ENCODE data around the gene FHOD3. TPM values are rescaled to one million over a fixed set of nuclear protein-coding genes. Genes with fewer than 3 reads are reported as not detected.

FHOD3 gene
- total RNA-seq, 1 experiment from 2014 or later: 22.7 TPM

DNA sequence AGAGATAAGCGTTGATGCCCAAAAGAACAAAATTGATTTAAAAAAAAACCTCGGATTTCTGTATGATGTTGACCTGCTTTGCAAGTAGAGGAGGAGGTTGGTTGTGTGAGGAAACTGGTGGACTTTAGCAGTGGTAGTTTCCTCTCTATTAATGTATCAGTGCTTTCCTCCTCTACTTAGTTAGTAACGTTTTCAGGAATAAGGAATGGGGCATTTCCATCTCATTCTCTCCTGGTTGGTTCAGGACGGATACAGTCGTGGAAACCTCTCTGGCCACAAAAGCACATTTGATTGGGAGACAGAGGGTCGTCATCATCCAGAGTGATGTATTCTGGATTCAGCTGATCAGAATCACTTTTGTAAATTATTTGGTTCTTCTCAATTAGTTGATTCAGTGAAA is 1.5 kb downstream of the FHOD3 start:
- POLR2A ChIA-PET: interaction anchor here (0.7 kb wide), 1 partner anchor 53 kb away, joined by 3 read pairs; no protein-coding TSS in a partner anchor
- Histone ChIP-seq H3K4me1 (ENCODE audit: control insufficient read depth, insufficient read depth, low read length) (peaks cover 27% of the 10 kb centered on the region), H3K27me3 (ENCODE audit: control insufficient read depth, insufficient read depth, low read length) (no peaks in the 10 kb centered on the region), H3K4me3 (ENCODE audit: low read depth in 2 of 2, low read length in 2 of 2) (peak overlapping the region; percentile 60 to 63; a peak in 3 of 4 replicates), H3K27ac (ENCODE audit: low read length) (peak overlapping the region; percentile 39; the same call in 1 of the 2 replicates), H3K36me3 (ENCODE audit: control insufficient read depth, insufficient read depth, low read length) (no peaks in the 10 kb centered on the region), H3K9me3 (ENCODE audit: control insufficient read depth, insufficient read depth, low read depth, low read length) (no peaks in the 10 kb centered on the region)
- ATAC-seq: no peak
- DNase-seq (ENCODE audit: low read depth, low spot score): no peak
- BruUV-seq (replicated peaks): TSS peak; percentile 37
- in situ Hi-C loops (cut with HindIII; ENCODE audit: low pct_unique_long_range_greater_than_20kb, low sequenced_read_pairs) (no loop called here), intact Hi-C loops (cut with micrococcal nuclease; ENCODE audit: unreplicated experiment) (loop anchor here (5.0 kb wide), 1 partner anchor 113 kb away; no protein-coding TSS in a partner anchor)
- TF ChIP-seq POLR2AphosphoS5 (IDR thresholded peaks at IDR 0.05; ENCODE audit: low read depth, low read length) (no peak), TCF7L2 (IDR thresholded peaks at IDR 0.05; ENCODE audit: low read depth, low read length) (no peak)
- CTCF ChIA-PET: no interaction called here

DNA sequence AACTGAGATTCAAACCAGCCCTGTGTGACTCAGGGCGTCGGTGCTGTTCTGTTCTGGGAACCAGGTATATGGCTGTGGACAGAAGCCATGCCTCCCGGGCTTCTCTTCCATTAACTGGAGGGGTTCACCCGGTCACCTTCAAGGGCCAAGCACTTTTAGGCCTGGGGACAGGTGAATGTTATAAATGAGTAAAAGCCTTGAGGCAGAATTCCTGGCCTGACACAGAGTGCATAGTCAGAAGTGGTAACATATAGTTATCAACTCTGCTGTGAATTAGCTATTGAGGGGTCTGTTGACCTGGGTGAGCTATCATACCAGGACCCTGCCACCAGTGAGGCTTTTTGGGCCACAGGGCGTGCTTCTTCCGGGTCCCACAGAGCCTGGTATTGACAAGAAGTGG is 2.7 kb downstream of the FHOD3 start:
- Histone ChIP-seq H3K4me3 (ENCODE audit: low read depth in 2 of 2, low read length in 2 of 2) (no peak overlapping the region), H3K4me1 (ENCODE audit: control insufficient read depth, insufficient read depth, low read length) (peaks cover 35% of the 10 kb centered on the region), H3K9me3 (ENCODE audit: control insufficient read depth, insufficient read depth, low read depth, low read length) (no peaks in the 10 kb centered on the region), H3K36me3 (ENCODE audit: control insufficient read depth, insufficient read depth, low read length) (no peaks in the 10 kb centered on the region), H3K27me3 (ENCODE audit: control insufficient read depth, insufficient read depth, low read length) (no peaks in the 10 kb centered on the region), H3K27ac (ENCODE audit: low read length) (peak overlapping the region; percentile 29; the same call in 1 of the 2 replicates)
- no peak for DNase-seq (ENCODE audit: low read depth, low spot score)
- ChIA-PET POLR2A (no interaction called here), CTCF (no interaction called here)
- TF ChIP-seq TCF7L2 (IDR thresholded peaks at IDR 0.05; ENCODE audit: low read depth, low read length) (no peak), SIN3A (IDR thresholded peaks at IDR 0.05; ENCODE audit: borderline replicate concordance, insufficient read depth, low read depth, low read length) (no peak), POLR2AphosphoS5 (IDR thresholded peaks at IDR 0.05; ENCODE audit: low read depth, low read length) (no peak)
- TF ChIP-seq, protein P1, sequence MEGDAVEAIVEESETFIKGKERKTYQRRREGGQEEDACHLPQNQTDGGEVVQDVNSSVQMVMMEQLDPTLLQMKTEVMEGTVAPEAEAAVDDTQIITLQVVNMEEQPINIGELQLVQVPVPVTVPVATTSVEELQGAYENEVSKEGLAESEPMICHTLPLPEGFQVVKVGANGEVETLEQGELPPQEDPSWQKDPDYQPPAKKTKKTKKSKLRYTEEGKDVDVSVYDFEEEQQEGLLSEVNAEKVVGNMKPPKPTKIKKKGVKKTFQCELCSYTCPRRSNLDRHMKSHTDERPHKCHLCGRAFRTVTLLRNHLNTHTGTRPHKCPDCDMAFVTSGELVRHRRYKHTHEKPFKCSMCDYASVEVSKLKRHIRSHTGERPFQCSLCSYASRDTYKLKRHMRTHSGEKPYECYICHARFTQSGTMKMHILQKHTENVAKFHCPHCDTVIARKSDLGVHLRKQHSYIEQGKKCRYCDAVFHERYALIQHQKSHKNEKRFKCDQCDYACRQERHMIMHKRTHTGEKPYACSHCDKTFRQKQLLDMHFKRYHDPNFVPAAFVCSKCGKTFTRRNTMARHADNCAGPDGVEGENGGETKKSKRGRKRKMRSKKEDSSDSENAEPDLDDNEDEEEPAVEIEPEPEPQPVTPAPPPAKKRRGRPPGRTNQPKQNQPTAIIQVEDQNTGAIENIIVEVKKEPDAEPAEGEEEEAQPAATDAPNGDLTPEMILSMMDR (IDR thresholded peaks at IDR 0.05): no peak
- TF ChIP-seq, protein P2, sequence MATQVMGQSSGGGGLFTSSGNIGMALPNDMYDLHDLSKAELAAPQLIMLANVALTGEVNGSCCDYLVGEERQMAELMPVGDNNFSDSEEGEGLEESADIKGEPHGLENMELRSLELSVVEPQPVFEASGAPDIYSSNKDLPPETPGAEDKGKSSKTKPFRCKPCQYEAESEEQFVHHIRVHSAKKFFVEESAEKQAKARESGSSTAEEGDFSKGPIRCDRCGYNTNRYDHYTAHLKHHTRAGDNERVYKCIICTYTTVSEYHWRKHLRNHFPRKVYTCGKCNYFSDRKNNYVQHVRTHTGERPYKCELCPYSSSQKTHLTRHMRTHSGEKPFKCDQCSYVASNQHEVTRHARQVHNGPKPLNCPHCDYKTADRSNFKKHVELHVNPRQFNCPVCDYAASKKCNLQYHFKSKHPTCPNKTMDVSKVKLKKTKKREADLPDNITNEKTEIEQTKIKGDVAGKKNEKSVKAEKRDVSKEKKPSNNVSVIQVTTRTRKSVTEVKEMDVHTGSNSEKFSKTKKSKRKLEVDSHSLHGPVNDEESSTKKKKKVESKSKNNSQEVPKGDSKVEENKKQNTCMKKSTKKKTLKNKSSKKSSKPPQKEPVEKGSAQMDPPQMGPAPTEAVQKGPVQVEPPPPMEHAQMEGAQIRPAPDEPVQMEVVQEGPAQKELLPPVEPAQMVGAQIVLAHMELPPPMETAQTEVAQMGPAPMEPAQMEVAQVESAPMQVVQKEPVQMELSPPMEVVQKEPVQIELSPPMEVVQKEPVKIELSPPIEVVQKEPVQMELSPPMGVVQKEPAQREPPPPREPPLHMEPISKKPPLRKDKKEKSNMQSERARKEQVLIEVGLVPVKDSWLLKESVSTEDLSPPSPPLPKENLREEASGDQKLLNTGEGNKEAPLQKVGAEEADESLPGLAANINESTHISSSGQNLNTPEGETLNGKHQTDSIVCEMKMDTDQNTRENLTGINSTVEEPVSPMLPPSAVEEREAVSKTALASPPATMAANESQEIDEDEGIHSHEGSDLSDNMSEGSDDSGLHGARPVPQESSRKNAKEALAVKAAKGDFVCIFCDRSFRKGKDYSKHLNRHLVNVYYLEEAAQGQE (IDR thresholded peaks at IDR 0.05; ENCODE audit: insufficient read depth in 1 of 2, low read depth in 2 of 2, low read length in 1 of 2): no peak
- ATAC-seq: no peak
- BruUV-seq (replicated peaks): no TSS peak
- in situ Hi-C loops (cut with HindIII; ENCODE audit: low pct_unique_long_range_greater_than_20kb, low sequenced_read_pairs) (no loop called here), intact Hi-C loops (cut with micrococcal nuclease; ENCODE audit: unreplicated experiment) (no loop called here)

DNA sequence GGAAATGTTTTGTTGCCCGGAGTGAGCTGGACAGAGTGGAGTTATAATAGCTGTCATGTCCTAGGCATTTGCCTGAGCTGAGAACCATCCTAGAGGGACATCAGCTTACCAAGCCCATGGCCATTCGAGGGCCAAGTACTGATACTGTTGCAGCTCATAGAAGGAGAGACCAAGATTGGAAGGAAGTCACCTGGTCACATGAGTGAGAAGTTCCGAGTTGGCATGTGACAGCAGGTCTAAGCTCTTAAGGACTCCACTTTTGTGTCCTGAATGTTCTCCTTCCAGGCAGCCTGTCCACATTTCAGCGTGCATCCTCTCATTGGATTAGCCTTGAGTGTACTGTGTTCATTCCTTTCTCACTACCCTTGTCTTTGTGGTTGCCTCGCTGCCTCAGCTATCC is 4.4 kb downstream of the FHOD3 start:
- DNase-seq (ENCODE audit: low read depth, low spot score) (no peak), ATAC-seq (no peak)
- H3K9me3 ChIP-seq (ENCODE audit: control insufficient read depth, insufficient read depth, low read depth, low read length): no peaks in the 10 kb centered on the region
- TF ChIP-seq POLR2AphosphoS5 (IDR thresholded peaks at IDR 0.05; ENCODE audit: low read depth, low read length): no peak
- TF ChIP-seq, protein P1 (IDR thresholded peaks at IDR 0.05): no peak
- CTCF ChIA-PET: no interaction called here
- no peaks in the 10 kb centered on the region for H3K27me3 ChIP-seq (ENCODE audit: control insufficient read depth, insufficient read depth, low read length)
- intact Hi-C loops (cut with micrococcal nuclease; ENCODE audit: unreplicated experiment): no loop called here
- in situ Hi-C loops (cut with HindIII; ENCODE audit: low pct_unique_long_range_greater_than_20kb, low sequenced_read_pairs): no loop called here
- BruUV-seq (replicated peaks): no TSS peak
- H3K36me3 ChIP-seq (ENCODE audit: control insufficient read depth, insufficient read depth, low read length): no peaks in the 10 kb centered on the region
- no peak overlapping the region for H3K27ac ChIP-seq (ENCODE audit: low read length)
- no peak overlapping the region for H3K4me3 ChIP-seq (ENCODE audit: low read depth in 2 of 2, low read length in 2 of 2)
- POLR2A ChIA-PET: no interaction called here
- H3K4me1 ChIP-seq (ENCODE audit: control insufficient read depth, insufficient read depth, low read length): peaks cover 41% of the 10 kb centered on the region

Measured in Panc1 (cell line).